PC-3 (cell line): ENCODE data around the gene MFAP2. TPM values are rescaled to one million over a fixed set of nuclear protein-coding genes. Genes with fewer than 3 reads are reported as not detected.

Source experiments
- ATAC-seq: fragments of 200-7000 bp; cut with Tn5 transposase; 2 replicates; pipeline ENCODE4 v1.9.1; 2020; ENCODE audit warnings: mild to moderate bottlenecking, moderate library complexity
- BruUV-seq: library from RNA; stranded (reverse); fragments of 400-500 nt; replicated peaks from 2 replicates; lab custom pipeline; 2021; lab: Mats Ljungman, UMichigan
- CTCF ChIA-PET: fragments of 300-600 bp; sonication (Branson Sonifier 250); formaldehyde crosslinking; loops from one replicate; lab custom pipeline; 2022; ENCODE audit warnings: antibody characterized with exemption; lab: Charles Lee
- POLR2A ChIA-PET: fragments of 300-600 bp; sonication (Branson Sonifier 250); formaldehyde crosslinking; loops from one replicate; lab custom pipeline; 2022; ENCODE audit warnings: antibody characterized with exemption; ENCODE audit not compliant: unreplicated experiment; lab: Charles Lee
- DNase-seq: peaks from one replicate; pipeline ENCODE4 v3.0.0-alpha.2; 2015
- H2AFZ ChIP-seq: fragments of 300-600 bp; sonication (generic); 2 replicates; pipeline ENCODE4 v1.6.0; 2016; ENCODE audit warnings: antibody characterized with exemption, low read length
- H3F3A ChIP-seq: fragments of 300-600 bp; sonication (generic); one replicate; pipeline ENCODE4 v1.6.0; 2017; ENCODE audit warnings: antibody characterized with exemption, low read length, control low read depth, mild to moderate bottlenecking; ENCODE audit not compliant: unreplicated experiment
- H3K27ac ChIP-seq: fragments of 300-600 bp; sonication (generic); 2 replicates; pipeline ENCODE4 v1.5.1; 2016; ENCODE audit warnings: mild to moderate bottlenecking, low read length
- H3K27me3 ChIP-seq: fragments of 300-600 bp; sonication (generic); 2 replicates; pipeline ENCODE4 v1.6.1; 2016; ENCODE audit warnings: low read length, mixed read lengths
- H3K36me3 ChIP-seq: fragments of 300-600 bp; sonication (generic); 2 replicates; pipeline ENCODE4 v1.6.1; 2016; ENCODE audit warnings: low read depth, mixed run types, low read length, mixed read lengths
- H3K4me1 ChIP-seq: fragments of 300-600 bp; sonication (generic); 2 replicates; pipeline ENCODE4 v1.5.1; 2016; ENCODE audit warnings: low read length; ENCODE audit not compliant: insufficient read depth
- H3K4me2 ChIP-seq: fragments of 300-600 bp; sonication (generic); 2 replicates; pipeline ENCODE4 v1.6.0; 2016; ENCODE audit warnings: low read length
- H3K4me3 ChIP-seq: fragments of 300-600 bp; sonication (generic); 2 replicates; pipeline ENCODE4 v1.5.1; 2016; ENCODE audit warnings: mild to moderate bottlenecking, low read length, mixed read lengths
- H3K79me2 ChIP-seq: fragments of 300-600 bp; sonication (generic); 2 replicates; pipeline ENCODE4 v1.6.1; 2017; ENCODE audit warnings: low read length, mixed read lengths
- H3K9ac ChIP-seq: fragments of 300-600 bp; sonication (generic); 2 replicates; pipeline ENCODE4 v1.6.0; 2016; ENCODE audit warnings: mild to moderate bottlenecking, low read length
- H3K9me2 ChIP-seq: fragments of 300-600 bp; sonication (generic); replicated peaks from 2 replicates; pipeline ENCODE4 v1.6.1; 2016; ENCODE audit warnings: mixed run types, low read length, mixed read lengths
- H3K9me3 ChIP-seq: fragments of 300-600 bp; sonication (generic); 2 replicates; pipeline ENCODE4 v1.6.1; 2016; ENCODE audit warnings: low read length, mixed read lengths
- H4K20me1 ChIP-seq: fragments of 300-600 bp; sonication (generic); 2 replicates; pipeline ENCODE4 v1.6.1; 2016; ENCODE audit warnings: low read length, mixed read lengths
- EZH2 ChIP-seq: fragments of 300-600 bp; sonication (generic); IDR thresholded peaks from one replicate; pipeline ENCODE4 v1.6.1; 2017; ENCODE audit warnings: antibody characterized with exemption, mild to moderate bottlenecking, low read length; ENCODE audit not compliant: unreplicated experiment
- EZH2phosphoT487 ChIP-seq: fragments of 300-600 bp; sonication (generic); IDR thresholded peaks from 2 replicates; pipeline ENCODE4 v1.6.1; 2018; ENCODE audit warnings: mild to moderate bottlenecking, antibody characterized with exemption, low read length, borderline replicate concordance
- intact Hi-C: fragments of 100-400 bp; cut with micrococcal nuclease; formaldehyde crosslinking; loops from 2 replicates; pipeline ENCODE4 v1.9.0; 2023
- total RNA-seq: library from RNA; depleted of rRNA; stranded (reverse); fragments of >200 nt; gene quantifications from 2 replicates; pipeline ENCODE4 v1.2.3, GENCODE V29; 2014
- TF ChIP-seq, protein P1 (sequence below): fragments of 300-600 bp; sonication (generic); conservative IDR thresholded peaks from 2 replicates; pipeline ENCODE4 v1.5.1; 2017; ENCODE audit warnings: antibody characterized with exemption, low read depth, mild to moderate bottlenecking, low read length

MFAP2 gene
- total RNA-seq, 1 experiment from 2014 or later: 1.8 TPM

DNA sequence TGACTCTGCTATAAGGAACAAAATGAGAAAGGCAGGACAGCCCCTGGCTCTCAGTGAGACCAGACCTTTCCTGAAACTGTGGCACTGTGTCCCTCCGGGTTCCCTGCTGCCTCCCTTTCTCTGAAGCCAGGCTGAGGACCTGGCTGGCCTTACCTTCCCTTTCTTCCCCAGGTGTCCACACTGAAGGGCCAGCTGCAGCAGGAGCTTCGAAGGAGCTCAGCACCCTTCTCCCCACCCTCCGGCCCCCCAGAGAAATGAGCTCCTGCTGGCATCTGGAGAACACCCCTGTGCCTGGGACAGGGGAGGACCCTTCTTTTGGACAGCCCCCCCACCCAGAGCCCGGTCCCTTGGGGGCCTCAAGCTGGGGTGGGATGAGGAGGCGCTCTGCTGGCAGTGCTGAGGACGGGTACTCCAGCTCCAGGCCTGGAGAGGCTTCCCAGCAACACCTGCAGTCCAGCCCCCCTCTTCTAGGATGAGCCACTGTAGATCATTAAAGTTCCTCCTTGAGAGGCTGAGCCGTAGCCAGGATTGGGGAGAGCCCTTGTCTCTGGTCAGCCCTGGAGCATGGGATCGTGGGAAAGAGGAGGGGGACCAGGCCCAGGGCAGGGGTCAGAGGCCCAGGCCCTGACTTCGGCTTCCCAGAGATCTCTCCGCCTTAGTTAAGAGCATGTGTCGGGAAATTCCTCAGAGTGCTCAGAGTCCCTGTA lies 8.1 kb downstream of the MFAP2 start:
- H3K27me3 ChIP-seq: no peaks in the 10 kb centered on the region
- no peak for TF ChIP-seq EZH2
- TF ChIP-seq, protein P1, sequence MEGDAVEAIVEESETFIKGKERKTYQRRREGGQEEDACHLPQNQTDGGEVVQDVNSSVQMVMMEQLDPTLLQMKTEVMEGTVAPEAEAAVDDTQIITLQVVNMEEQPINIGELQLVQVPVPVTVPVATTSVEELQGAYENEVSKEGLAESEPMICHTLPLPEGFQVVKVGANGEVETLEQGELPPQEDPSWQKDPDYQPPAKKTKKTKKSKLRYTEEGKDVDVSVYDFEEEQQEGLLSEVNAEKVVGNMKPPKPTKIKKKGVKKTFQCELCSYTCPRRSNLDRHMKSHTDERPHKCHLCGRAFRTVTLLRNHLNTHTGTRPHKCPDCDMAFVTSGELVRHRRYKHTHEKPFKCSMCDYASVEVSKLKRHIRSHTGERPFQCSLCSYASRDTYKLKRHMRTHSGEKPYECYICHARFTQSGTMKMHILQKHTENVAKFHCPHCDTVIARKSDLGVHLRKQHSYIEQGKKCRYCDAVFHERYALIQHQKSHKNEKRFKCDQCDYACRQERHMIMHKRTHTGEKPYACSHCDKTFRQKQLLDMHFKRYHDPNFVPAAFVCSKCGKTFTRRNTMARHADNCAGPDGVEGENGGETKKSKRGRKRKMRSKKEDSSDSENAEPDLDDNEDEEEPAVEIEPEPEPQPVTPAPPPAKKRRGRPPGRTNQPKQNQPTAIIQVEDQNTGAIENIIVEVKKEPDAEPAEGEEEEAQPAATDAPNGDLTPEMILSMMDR: no peak
- no peak for TF ChIP-seq EZH2phosphoT487
- ChIA-PET POLR2A (no interaction called here), CTCF (no interaction called here)
- no peaks in the 10 kb centered on the region for H3K9me2 ChIP-seq
- intact Hi-C loops: no loop called here
- no peaks in the 10 kb centered on the region for H3K4me1 ChIP-seq
- H3K4me3 ChIP-seq: no peak overlapping the region
- no peak overlapping the region for H2AFZ ChIP-seq
- BruUV-seq: TSS peak; percentile 21
- no peak overlapping the region for H3K27ac ChIP-seq
- no peaks in the 10 kb centered on the region for H3K36me3 ChIP-seq
- H3K79me2 ChIP-seq: no peaks in the 10 kb centered on the region
- ATAC-seq (no peak), DNase-seq (no peak)
- no peak overlapping the region for H3K4me2 ChIP-seq
- H4K20me1 ChIP-seq: no peaks in the 10 kb centered on the region
- H3K9me3 ChIP-seq: no peaks in the 10 kb centered on the region
- no peaks in the 10 kb centered on the region for H3F3A ChIP-seq
- H3K9ac ChIP-seq: no peak overlapping the region

DNA sequence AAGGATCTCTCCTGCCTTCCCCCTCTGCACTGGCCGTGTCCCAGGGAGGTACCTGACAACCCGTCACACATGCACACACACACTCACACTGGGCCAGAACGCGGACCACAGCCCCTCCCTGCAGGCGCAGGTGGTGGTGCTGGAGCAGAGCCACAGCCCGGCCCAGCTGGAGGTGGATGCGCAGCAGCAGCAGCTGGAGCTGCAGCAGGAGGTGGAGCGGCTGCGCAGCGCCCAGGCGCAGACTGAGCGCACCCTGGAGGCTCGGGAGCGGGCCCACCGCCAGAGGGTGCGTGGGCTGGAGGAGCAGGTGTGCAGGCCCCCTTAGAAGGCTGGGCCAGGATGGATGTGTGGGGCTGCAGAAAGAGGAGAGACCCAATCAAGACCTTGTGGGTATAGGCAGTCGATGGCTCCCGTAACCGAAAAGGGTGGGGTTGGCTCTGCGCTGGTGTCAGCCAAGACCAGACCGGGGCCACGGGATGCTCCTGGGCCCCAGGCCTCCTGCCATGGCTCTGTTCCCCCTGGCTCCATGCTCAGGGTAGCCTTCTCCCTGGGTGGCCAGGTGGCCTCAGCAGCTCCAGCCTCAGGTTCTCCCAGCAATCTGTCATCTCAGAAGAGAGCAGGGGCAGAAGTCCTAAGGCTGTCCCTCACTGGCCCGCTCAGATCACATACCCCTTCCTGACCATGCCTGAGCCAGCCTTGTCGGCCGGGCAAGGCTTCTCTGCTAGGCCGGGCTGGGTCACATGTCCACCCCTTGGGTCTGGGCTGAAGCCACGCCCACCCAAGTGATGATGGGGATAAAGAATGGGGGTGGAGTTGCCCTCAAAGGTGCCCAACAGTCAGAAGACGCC lies 8.9 kb downstream of the MFAP2 start:
- H3K79me2 ChIP-seq: no peaks in the 10 kb centered on the region
- no peaks in the 10 kb centered on the region for H4K20me1 ChIP-seq
- H3K4me2 ChIP-seq: no peak overlapping the region
- no peaks in the 10 kb centered on the region for H3K36me3 ChIP-seq
- BruUV-seq: no TSS peak
- intact Hi-C loops: no loop called here
- no peaks in the 10 kb centered on the region for H3K27me3 ChIP-seq
- no peak for ATAC-seq
- CTCF ChIA-PET: no interaction called here
- no peaks in the 10 kb centered on the region for H3K9me3 ChIP-seq
- POLR2A ChIA-PET: no interaction called here
- TF ChIP-seq, protein P1: no peak
- no peak for TF ChIP-seq EZH2phosphoT487
- TF ChIP-seq EZH2: no peak
- H3F3A ChIP-seq: no peaks in the 10 kb centered on the region
- no peak overlapping the region for H3K4me3 ChIP-seq
- DNase-seq: no peak
- H3K9ac ChIP-seq: no peak overlapping the region
- H3K27ac ChIP-seq: no peak overlapping the region
- no peaks in the 10 kb centered on the region for H3K9me2 ChIP-seq
- H2AFZ ChIP-seq: no peak overlapping the region
- no peaks in the 10 kb centered on the region for H3K4me1 ChIP-seq
